Neural cell (in vitro differentiated cells): Measurements from ENCODE around the gene PCSK7. TPM values are rescaled to one million over a fixed set of nuclear protein-coding genes. Genes with fewer than 3 reads are reported as not detected.

Experiments
- H2AFZ ChIP-seq: fragments of 200-600, 300-800 bp; sonication (generic), shearing (Covaris generic); 2 replicates; pipeline ENCODE4 v1.6.0; 2014; ENCODE audit warnings: low read depth, mild to moderate bottlenecking, antibody characterized with exemption, low read length, moderate library complexity
- H3F3A ChIP-seq: fragments of 200-600 bp; shearing (Covaris generic); 2 replicates; pipeline ENCODE4 v1.6.1; 2016; ENCODE audit warnings: mild to moderate bottlenecking, moderate library complexity, mixed read lengths, antibody characterized with exemption, low read length; ENCODE audit not compliant: insufficient read depth, poor library complexity, severe bottlenecking
- H3K27ac ChIP-seq: fragments of 200-600, 300-800 bp; sonication (generic), shearing (Covaris generic); 2 replicates; pipeline ENCODE4 v1.5.1; 2014; ENCODE audit warnings: mild to moderate bottlenecking, low read length, moderate library complexity
- H3K27me3 ChIP-seq: fragments of 300-800, 200-600 bp; sonication (generic), shearing (Covaris generic); 2 replicates; pipeline ENCODE4 v1.6.0; 2014; ENCODE audit warnings: mild to moderate bottlenecking, low read depth, low read length, moderate library complexity; ENCODE audit not compliant: insufficient read depth
- H3K36me3 ChIP-seq: fragments of 300-800, 200-600 bp; sonication (generic), shearing (Covaris generic); 2 replicates; pipeline ENCODE4 v1.5.1; 2014; ENCODE audit warnings: mild to moderate bottlenecking, antibody characterized with exemption, low read length, moderate library complexity; ENCODE audit not compliant: insufficient read depth
- H3K4me2 ChIP-seq: fragments of 300-800, 200-600 bp; sonication (generic), shearing (Covaris generic); 2 replicates; pipeline ENCODE4 v1.6.0; 2014; ENCODE audit warnings: mild to moderate bottlenecking, low read length
- H3K4me3 ChIP-seq: fragments of 300-800, 200-600 bp; sonication (generic), shearing (Covaris generic); 2 replicates; pipeline ENCODE4 v1.5.1; 2014; ENCODE audit warnings: mild to moderate bottlenecking, low read length, moderate library complexity
- H3K79me2 ChIP-seq: fragments of 200-600 bp; shearing (Covaris generic); replicated peaks from 2 replicates; pipeline ENCODE4 v1.6.0; 2014; ENCODE audit warnings: mild to moderate bottlenecking, low read length, moderate library complexity; ENCODE audit not compliant: insufficient read depth
- H3K9ac ChIP-seq: fragments of 300-800, 200-600 bp; sonication (generic), shearing (Covaris generic); 2 replicates; pipeline ENCODE4 v1.6.1; 2016; ENCODE audit warnings: mild to moderate bottlenecking, low read length, mixed read lengths
- H3K9me2 ChIP-seq: fragments of 200-600 bp; shearing (Covaris generic); 2 replicates; pipeline ENCODE4 v1.6.1; 2016; ENCODE audit warnings: mild to moderate bottlenecking, low read length, mixed read lengths; ENCODE audit not compliant: insufficient read depth
- H3K9me3 ChIP-seq: fragments of 200-600, 300-800 bp; sonication (generic), shearing (Covaris generic); 2 replicates; pipeline ENCODE4 v1.6.1; 2016; ENCODE audit warnings: mild to moderate bottlenecking, mixed run types, low read length, moderate library complexity, mixed read lengths
- H4K20me1 ChIP-seq: fragments of 200-600 bp; shearing (Covaris generic); 2 replicates; pipeline ENCODE4 v1.6.1; 2016; ENCODE audit warnings: mild to moderate bottlenecking, mixed run types; ENCODE audit not compliant: insufficient read depth
- EP300 ChIP-seq: fragments of 450-650 bp; conservative IDR thresholded peaks from 2 replicates; pipeline ENCODE4 v1.6.1; 2014; ENCODE audit warnings: antibody characterized with exemption, mild to moderate bottlenecking, moderate library complexity; ENCODE audit not compliant: poor library complexity, severe bottlenecking
- EZH2 ChIP-seq: fragments of 200-600, 300-800 bp; shearing (Covaris generic), sonication (generic); IDR thresholded peaks from 2 replicates; pipeline ENCODE4 v1.6.1; 2014; ENCODE audit warnings: antibody characterized with exemption, low read length, borderline replicate concordance, mild to moderate bottlenecking; ENCODE audit not compliant: insufficient read depth, poor library complexity, severe bottlenecking
- MXI1 ChIP-seq: fragments of 450-650 bp; conservative IDR thresholded peaks from 2 replicates; pipeline ENCODE4 v1.6.1; 2014; ENCODE audit warnings: antibody characterized with exemption, mild to moderate bottlenecking; ENCODE audit not compliant: poor library complexity, severe bottlenecking
- POLR2AphosphoS5 ChIP-seq: IDR thresholded peaks from 2 replicates; pipeline ENCODE4 v1.6.1; 2012
- RAD21 ChIP-seq: fragments of 450-650 bp; conservative IDR thresholded peaks from 2 replicates; pipeline ENCODE4 v1.6.1; 2014; ENCODE audit warnings: antibody characterized with exemption, mild to moderate bottlenecking, moderate library complexity
- SMC3 ChIP-seq: fragments of 450-650 bp; conservative IDR thresholded peaks from 2 replicates; pipeline ENCODE4 v1.6.1; 2014; ENCODE audit warnings: antibody characterized with exemption, mild to moderate bottlenecking, moderate library complexity; ENCODE audit not compliant: poor library complexity
- TAF1 ChIP-seq: IDR thresholded peaks from 2 replicates; pipeline ENCODE4 v1.6.1; 2012; ENCODE audit warnings: low read depth
- polyA plus RNA-seq: library from polyadenylated mRNA; depleted of rRNA; stranded (reverse); fragments of >200 nt; gene quantifications from 2 replicates; pipeline ENCODE4 v1.2.3, GENCODE V29; 2014
- TF ChIP-seq, protein P1 (sequence below): IDR thresholded peaks from 2 replicates; pipeline ENCODE4 v1.6.1; 2012; ENCODE audit warnings: borderline replicate concordance
- TF ChIP-seq, protein P2 (sequence below): fragments of 450-650 bp; IDR thresholded peaks from 2 replicates; pipeline ENCODE4 v1.5.1; 2014; ENCODE audit warnings: antibody characterized with exemption, mild to moderate bottlenecking, moderate library complexity; ENCODE audit not compliant: poor library complexity, severe bottlenecking

The PCSK7 gene
- polyA plus RNA-seq, 1 donor from 2014 or later = 44.4 TPM

DNA sequence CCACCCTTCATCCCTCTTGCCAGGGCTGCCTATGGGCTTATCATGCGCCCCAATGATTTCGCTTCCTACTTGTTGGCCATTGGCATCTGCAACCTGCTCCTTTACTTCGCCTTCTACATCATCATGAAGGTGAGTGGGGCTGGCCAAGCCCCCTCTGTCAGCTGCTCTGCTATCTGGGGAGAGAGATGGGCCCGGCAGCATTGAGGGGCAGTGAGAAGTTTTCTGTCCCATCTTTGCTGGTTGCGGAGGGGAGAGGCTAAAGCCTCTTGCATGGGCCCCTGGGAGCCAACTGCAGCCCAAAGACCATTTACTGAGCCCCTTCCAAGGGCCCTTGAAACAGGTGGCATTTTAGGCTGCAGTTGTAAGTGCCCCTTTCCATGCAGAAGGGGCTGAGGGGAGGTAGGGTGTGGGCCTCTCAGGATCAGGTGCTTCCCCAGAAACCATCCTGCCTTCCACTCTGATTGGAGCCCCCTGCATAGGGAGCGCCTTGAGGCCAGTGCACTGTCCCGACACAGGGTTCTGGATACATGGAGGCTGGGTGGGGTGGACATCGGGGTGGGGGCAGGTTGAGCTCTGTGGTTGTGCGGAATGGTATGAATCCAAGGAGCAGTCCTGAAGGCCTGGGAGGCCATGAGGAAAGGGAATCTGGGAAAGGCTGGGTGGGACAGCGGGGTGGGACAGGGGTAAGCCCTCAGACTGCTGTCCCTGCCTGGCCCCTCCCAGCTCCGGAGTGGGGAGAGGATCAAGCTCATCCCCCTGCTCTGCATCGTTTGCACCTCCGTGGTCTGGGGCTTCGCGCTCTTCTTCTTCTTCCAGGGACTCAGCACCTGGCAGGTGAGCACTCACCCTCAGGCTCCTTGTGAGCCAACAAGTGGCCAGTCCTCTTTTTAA is 38.5 kb downstream of the PCSK7 start:
- H3K79me2 ChIP-seq = no peaks in the 10 kb centered on the region
- no peaks in the 10 kb centered on the region for H3K27me3 ChIP-seq
- H3K4me3 ChIP-seq = no peak overlapping the region
- no peak overlapping the region for H3K4me2 ChIP-seq
- H4K20me1 ChIP-seq = no peaks in the 10 kb centered on the region
- no peak overlapping the region for H2AFZ ChIP-seq
- H3K9me2 ChIP-seq = no peaks in the 10 kb centered on the region
- no peak overlapping the region for H3K27ac ChIP-seq
- TF ChIP-seq RAD21 (no peak), MXI1 (no peak), EP300 (no peak), EZH2 (no peak), SMC3 (no peak), POLR2AphosphoS5 (no peak), TAF1 (no peak)
- TF ChIP-seq, protein P1, sequence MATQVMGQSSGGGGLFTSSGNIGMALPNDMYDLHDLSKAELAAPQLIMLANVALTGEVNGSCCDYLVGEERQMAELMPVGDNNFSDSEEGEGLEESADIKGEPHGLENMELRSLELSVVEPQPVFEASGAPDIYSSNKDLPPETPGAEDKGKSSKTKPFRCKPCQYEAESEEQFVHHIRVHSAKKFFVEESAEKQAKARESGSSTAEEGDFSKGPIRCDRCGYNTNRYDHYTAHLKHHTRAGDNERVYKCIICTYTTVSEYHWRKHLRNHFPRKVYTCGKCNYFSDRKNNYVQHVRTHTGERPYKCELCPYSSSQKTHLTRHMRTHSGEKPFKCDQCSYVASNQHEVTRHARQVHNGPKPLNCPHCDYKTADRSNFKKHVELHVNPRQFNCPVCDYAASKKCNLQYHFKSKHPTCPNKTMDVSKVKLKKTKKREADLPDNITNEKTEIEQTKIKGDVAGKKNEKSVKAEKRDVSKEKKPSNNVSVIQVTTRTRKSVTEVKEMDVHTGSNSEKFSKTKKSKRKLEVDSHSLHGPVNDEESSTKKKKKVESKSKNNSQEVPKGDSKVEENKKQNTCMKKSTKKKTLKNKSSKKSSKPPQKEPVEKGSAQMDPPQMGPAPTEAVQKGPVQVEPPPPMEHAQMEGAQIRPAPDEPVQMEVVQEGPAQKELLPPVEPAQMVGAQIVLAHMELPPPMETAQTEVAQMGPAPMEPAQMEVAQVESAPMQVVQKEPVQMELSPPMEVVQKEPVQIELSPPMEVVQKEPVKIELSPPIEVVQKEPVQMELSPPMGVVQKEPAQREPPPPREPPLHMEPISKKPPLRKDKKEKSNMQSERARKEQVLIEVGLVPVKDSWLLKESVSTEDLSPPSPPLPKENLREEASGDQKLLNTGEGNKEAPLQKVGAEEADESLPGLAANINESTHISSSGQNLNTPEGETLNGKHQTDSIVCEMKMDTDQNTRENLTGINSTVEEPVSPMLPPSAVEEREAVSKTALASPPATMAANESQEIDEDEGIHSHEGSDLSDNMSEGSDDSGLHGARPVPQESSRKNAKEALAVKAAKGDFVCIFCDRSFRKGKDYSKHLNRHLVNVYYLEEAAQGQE = no peak
- TF ChIP-seq, protein P2, sequence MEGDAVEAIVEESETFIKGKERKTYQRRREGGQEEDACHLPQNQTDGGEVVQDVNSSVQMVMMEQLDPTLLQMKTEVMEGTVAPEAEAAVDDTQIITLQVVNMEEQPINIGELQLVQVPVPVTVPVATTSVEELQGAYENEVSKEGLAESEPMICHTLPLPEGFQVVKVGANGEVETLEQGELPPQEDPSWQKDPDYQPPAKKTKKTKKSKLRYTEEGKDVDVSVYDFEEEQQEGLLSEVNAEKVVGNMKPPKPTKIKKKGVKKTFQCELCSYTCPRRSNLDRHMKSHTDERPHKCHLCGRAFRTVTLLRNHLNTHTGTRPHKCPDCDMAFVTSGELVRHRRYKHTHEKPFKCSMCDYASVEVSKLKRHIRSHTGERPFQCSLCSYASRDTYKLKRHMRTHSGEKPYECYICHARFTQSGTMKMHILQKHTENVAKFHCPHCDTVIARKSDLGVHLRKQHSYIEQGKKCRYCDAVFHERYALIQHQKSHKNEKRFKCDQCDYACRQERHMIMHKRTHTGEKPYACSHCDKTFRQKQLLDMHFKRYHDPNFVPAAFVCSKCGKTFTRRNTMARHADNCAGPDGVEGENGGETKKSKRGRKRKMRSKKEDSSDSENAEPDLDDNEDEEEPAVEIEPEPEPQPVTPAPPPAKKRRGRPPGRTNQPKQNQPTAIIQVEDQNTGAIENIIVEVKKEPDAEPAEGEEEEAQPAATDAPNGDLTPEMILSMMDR = no peak
- no peaks in the 10 kb centered on the region for H3K9me3 ChIP-seq
- no peak overlapping the region for H3K9ac ChIP-seq
- no peaks in the 10 kb centered on the region for H3K36me3 ChIP-seq
- no peaks in the 10 kb centered on the region for H3F3A ChIP-seq

DNA sequence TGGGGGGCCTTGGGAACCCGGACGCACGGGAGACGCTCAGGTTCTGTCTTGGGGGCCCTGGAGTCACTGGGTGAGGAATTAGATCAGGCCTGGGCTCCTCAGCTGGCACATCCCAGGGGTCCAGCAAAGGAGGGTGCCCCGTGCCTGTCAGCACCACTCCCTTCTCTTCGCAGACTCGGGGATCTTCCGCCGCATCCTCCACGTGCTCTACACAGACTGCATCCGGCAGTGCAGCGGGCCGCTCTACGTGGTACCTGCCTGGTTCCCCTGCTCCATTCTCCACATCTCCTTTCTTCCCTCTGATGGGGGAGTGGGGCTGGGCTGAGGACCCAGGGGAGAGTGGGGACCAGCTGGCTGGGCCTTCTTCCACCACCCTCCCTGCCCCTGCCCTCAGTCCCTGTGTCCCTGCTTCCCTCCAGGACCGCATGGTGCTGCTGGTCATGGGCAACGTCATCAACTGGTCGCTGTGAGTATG is 39.4 kb downstream of the PCSK7 start:
- H3K36me3 ChIP-seq = no peaks in the 10 kb centered on the region
- no peaks in the 10 kb centered on the region for H3K79me2 ChIP-seq
- no peak for TF ChIP-seq MXI1
- TF ChIP-seq POLR2AphosphoS5 = no peak
- TF ChIP-seq, protein P1 = no peak
- TF ChIP-seq TAF1 = no peak
- TF ChIP-seq RAD21 = no peak
- no peak for TF ChIP-seq EZH2
- no peak for TF ChIP-seq SMC3
- TF ChIP-seq, protein P2 = no peak
- TF ChIP-seq EP300 = no peak
- no peaks in the 10 kb centered on the region for H3K9me2 ChIP-seq
- H2AFZ ChIP-seq = no peak overlapping the region
- H3K27me3 ChIP-seq = no peaks in the 10 kb centered on the region
- no peak overlapping the region for H3K4me3 ChIP-seq
- H3K9me3 ChIP-seq = no peaks in the 10 kb centered on the region
- H3F3A ChIP-seq = no peaks in the 10 kb centered on the region
- no peak overlapping the region for H3K4me2 ChIP-seq
- no peak overlapping the region for H3K27ac ChIP-seq
- H3K9ac ChIP-seq = no peak overlapping the region
- no peaks in the 10 kb centered on the region for H4K20me1 ChIP-seq
